HPDE6-E6E7 (cell line): Measurements from ENCODE around the gene WWOX.
"Not testable (repeated sequence)": the region's sequence is repeated elsewhere in the genome, so short reads cannot be mapped to it uniquely, and the experiment has no call there.

Experiments
- DNase-seq: peaks from one replicate; pipeline ENCODE4 v3.0.0; 2011; ENCODE audit warnings: missing footprints; ENCODE audit errors: extremely low spot score

The WWOX gene

DNA sequence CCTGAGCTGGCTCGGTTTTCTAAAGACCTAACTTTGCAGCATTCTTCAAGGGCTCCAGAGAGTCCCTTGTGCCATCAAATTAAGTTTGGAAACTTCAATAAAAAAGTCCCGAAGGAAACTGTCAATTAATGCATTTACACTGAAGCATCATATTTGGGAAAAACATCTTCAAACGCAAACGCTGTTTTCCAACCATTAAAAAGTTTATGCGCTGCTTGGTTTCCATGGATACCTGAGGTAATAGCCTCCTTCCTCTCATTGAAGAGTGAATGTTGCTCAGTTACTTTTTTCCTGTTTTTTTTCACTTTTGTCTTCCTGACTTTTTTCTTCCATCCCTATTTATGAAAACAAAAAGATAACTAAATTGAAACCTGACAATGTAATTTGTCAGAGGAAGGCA is 1102.0 kb downstream of the WWOX start:
- DNase-seq = no peak

DNA sequence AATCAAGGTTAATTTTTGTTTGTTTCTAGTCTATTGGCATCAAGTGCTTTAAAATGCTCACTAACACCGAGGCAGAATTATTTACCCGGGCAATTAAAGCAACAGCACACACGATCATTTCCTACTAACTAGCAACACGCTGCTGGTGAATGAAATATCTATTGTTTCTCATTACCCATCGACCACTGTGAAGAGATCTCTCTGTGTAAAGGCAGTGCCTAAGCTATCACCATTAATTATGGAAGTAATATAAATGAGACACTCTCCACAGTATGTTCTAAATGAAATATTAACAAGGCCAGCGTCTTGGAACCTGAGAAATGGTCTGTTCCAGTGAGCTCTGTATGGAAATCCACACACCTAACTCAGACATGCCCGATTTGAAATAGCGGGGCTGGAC is 1103.5 kb downstream of the WWOX start:
- DNase-seq = no peak

DNA sequence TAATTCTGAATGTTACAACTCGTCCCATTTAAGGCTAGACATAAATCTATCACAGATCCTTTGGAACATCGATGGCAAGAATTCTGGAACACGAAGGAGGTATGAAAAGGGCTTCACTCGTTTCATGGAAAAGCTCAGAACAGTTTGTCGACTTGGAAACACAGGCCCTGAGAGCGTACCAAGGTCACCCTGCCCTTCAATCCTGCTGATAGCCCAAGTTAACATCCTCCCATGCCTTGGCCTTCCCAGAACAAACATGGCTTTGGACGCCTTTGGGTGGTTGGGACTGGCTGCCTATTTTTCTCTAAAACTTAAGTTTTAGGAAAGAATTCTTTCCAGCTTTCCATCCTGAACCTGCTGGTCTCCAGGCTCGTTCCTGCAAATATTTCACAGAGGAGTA is 1105.0 kb downstream of the WWOX start:
- no peak for DNase-seq

DNA sequence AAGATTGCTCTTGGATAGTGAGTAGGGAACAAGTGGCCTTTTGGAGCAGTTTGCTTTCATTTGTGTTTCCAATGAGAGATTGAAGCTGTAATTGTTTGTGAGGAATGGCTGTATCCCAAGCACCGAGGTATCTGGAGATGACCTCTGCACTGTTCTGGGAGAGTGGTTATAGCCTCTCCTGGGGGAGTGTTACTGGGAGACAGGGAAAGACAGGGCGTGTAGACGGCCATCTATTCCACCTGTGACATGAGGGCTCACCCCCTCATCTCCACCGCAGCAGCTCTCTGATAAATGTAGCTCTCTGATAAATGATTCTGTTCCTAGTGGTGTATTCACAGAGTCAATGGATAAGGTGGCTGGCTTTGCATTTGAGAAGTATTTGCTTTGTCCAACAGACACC is 1107.4 kb downstream of the WWOX start:
- no peak for DNase-seq

DNA sequence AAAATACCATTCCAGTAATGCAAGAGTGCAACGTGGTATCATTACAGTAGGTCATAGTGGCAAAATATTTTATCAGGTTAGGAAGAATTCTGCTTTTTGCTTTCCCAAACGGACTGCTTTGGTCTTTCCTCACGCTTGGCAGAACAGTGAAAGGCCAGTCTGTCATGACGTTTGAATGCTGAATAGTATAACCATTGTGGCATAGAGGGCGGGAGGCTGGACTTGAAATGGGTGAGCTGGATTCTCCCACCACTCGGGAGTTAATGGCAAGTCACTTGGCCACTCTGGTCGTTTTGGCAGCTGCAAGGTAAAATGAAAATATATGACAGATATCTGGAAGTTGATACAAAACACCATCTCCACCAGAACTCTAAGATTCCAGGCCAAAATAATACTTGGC is 1109.9 kb downstream of the WWOX start:
- DNase-seq = no peak

DNA sequence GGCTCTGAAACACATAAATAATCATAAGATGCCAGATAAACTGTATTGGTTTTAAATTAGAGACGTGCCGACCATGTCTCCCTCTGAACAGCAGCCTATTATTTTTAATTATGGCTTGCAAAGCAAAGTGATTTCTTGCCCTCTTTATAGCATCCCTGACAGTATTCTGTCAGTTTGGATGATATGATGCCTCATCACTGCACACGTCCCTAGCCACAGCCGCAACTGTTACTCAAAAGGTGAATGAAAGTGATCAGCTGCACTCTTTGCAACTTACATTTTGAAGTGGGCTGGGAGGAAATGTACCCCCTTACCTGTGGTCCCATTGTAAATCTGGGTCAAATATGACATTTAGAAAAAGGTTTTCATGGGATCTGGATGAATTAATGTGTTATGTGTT is 1111.2 kb downstream of the WWOX start:
- no peak for DNase-seq

DNA sequence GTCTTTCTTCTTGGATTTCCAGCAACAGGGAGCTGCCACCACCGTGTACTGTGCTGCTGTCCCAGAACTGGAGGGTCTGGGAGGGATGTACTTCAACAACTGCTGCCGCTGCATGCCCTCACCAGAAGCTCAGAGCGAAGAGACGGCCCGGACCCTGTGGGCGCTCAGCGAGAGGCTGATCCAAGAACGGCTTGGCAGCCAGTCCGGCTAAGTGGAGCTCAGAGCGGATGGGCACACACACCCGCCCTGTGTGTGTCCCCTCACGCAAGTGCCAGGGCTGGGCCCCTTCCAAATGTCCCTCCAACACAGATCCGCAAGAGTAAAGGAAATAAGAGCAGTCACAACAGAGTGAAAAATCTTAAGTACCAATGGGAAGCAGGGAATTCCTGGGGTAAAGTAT is 1112.1 kb downstream of the WWOX start:
- no peak for DNase-seq

DNA sequence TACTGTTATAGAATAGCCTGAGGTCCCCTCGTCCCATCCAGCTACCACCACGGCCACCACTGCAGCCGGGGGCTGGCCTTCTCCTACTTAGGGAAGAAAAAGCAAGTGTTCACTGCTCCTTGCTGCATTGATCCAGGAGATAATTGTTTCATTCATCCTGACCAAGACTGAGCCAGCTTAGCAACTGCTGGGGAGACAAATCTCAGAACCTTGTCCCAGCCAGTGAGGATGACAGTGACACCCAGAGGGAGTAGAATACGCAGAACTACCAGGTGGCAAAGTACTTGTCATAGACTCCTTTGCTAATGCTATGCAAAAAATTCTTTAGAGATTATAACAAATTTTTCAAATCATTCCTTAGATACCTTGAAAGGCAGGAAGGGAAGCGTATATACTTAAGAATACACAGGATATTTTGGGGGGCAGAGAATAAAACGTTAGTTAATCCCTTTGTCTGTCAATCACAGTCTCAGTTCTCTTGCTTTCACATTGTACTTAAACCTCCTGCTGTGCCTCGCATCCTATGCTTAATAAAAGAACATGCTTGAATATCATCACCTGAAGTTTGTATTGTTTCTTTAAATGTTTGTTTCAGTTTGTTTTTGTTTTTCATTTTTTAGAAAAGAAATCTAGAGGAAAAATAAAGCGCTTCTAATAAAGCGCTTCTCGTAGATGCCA is 1112.8 kb downstream of the WWOX start:
- DNase-seq = no peak

DNA sequence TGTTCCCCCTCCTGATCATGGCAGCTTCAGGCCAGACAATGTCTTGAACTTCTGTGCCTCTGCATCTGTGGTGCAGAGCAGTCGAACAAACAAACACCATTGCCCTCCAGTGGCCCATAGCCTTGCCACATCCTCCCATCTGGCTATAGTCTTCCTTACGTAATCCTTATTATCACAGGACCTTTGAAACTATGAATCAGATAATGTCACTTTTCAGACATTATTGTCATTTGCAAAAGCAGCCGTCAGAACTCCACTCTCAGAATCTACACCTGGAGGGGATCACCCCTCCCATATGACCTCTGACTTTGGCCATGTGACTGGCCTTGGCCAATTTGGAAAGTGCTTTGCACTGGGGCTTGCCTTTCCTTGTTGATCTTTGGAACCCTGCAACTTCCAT is 1113.8 kb downstream of the WWOX start:
- no peak for DNase-seq

DNA sequence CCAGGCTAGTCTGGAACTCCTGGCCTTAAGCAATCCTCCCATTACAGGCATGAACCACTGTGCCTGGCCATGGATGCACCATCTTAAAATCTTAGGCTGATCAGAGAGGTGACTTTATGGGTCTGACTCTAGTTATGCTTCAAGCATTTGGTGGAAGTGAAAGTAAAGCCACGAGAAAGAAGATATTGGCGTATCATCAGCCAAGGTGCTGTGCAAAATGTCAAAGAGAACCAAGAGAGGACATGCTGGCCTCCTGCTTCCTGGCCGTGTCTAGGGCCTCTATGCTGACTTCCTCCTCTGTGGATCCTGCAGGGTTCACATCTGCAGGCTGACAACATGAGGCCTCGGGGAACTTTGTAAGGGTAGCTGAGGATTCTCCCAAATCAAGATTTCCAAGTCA is 1115.8 kb downstream of the WWOX start:
- DNase-seq = no peak

DNA sequence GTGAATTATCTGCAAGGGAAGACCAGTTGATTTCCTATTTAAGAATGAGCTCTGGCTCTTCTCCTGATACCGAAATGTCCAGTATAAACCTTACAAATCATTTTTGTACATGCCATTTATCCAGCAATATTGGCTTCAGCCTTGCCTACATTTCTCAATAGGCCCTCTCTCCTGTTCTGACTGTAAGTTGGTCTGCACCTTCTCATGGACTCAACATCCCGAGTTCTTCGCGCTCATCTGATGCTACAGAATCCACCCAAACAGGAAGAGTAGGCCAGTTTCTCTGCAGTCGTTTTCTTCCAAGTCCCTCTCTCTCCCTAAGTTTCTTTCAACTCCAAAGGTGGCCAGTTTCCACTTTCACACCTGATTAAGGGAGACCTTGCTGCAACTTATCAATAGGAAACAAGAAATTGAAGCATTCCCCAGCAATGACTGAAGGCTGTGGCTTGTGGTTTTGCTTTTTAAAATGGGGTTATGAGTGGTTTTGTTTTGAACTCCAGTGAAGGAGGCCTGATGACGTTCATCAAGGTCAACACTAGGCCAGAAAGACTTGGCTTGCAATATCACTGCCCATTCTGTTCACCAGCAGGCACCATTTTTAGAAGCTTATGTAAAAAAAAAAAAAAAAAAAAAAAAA is 1118.0 kb downstream of the WWOX start:
- no peak for DNase-seq

DNA sequence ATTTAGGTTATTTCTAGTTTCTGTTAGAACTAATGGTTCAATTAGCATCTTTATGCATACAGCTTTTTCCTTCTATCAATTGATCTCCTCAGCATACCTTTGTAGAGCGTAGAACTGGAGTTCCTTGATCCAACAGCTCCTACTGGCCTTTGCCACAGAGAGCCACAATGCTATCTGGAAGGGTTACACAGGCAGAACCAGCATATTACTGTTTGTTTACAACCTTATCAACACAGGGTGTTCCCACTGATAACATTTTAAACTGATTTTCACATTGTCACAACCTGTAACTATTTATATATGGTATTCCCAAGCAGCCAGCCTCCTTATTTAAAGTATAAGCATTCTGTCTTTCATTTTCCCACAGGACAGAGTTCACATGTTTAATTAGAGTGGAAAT is 1118.9 kb downstream of the WWOX start:
- DNase-seq = no peak

DNA sequence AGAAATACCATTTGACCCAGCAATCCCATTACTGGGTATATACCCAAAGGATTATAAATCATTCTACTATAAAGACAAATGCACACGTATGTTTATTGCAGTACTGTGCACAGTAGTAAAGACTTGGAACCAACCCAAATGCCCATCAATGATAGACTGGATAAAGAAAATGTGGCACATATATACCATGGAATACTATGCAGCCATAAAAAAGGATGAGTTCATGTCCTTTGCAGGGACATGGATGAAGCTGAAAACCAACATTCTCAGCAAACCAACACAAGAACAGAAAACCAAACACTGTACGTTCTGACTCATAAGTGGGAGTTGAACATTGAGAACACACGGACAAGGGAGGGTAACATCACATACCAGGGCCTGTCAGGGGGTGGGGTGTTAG is 1126.5 kb downstream of the WWOX start:
- not testable (repeated sequence) for DNase-seq

DNA sequence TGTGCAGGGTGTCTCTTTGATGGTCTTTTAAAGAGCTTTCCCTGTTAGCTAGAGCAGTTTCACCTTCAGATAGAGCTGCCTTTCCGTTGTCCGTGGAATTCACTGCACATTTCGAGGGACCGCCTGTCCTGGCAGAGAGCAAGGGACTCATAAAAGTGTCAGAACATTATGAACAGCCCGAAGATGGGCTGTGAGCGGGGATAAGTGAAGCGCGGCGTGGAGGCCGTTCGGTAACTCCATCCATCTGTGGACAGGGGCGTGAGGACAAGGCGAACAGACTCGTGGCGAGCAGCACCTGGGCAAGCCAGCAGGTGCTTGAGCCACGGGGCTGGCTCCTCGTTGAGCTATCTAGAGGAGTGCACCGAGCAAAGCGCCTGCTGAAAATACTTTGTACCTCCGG is 1129.9 kb downstream of the WWOX start:
- DNase-seq = no peak

DNA sequence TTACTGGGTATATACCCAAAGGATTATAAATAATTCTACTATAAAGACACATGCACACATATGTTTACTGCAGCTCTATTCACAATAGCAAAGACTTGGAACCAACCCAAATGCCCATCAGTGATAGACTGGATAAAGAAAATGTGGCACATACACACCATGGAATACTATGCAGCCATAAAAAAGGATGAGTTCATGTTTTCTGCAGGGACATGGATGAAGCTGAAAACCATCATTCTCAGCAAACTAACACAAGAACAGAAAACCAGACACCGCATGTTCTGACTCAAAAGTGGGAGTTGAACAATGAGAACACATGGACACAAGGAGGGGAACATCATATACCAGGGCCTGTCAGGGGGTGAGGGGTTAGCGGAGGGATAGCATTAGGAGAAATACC is 1146.2 kb downstream of the WWOX start:
- not testable (repeated sequence) for DNase-seq

DNA sequence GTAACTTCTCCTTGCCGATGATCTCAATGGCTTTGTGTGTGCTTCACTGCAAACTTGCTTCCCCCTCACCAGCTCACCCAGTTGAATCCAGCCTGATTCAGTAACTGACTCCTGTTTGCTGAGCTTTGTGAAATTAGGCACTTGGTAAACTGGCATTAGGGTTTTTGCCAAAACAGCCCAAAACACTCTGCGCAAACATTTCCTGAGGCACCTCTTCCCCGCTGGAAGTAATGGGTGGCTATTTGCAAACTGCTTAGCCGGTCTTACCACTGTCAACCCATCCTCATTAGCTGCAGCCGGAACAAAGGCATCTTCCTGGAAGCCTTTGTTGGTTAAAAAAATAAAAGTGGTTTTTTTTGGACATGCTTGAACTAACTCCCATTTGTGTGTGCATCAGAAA is 1147.9 kb downstream of the WWOX start:
- no peak for DNase-seq

DNA sequence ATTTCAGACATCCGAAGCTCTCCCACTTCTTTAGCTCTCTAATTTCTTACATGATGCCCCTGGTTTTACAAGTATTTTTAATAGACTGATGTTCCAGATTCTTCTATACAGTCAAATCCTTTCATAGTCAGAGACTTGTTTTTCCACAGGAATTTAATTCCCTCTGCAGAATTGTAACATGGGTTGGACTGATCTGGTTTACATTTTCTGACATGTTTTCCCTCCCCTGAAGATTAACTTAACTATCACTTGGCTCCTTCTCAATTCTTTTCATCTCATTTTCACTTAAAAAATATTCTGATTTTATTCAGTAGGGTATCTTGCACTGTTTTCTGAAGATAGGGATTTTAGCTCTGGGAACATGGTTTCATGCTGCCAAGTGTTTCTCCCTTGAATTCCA is 1148.9 kb downstream of the WWOX start:
- no peak for DNase-seq

DNA sequence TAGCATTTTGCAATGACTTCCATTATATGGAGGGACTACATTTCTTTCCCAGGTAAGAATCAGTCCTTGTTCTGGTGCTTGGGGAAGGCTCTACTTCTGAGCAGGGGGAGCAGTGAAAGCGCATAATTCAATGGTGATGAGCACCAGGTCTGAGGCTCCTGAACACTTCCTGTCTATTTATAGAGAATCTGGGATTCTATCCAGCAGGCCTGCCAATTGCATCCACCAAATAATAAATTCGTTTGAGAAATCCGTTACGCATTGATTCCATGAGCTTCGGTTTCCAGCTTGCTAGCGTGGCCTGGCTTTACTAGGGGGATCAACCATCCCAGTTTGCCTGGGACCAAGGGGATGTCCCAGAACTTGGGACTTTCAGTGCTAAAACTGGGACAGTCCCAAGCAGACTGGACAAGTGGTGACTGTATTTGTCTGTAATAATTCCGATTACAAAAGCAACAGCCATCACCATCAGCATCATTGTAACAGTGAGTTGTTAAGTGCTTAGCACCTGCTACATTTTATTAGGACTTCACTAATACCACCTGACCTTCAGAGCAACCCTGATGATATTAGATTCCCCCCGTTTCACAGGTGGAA is 1151.1 kb downstream of the WWOX start:
- no peak for DNase-seq

DNA sequence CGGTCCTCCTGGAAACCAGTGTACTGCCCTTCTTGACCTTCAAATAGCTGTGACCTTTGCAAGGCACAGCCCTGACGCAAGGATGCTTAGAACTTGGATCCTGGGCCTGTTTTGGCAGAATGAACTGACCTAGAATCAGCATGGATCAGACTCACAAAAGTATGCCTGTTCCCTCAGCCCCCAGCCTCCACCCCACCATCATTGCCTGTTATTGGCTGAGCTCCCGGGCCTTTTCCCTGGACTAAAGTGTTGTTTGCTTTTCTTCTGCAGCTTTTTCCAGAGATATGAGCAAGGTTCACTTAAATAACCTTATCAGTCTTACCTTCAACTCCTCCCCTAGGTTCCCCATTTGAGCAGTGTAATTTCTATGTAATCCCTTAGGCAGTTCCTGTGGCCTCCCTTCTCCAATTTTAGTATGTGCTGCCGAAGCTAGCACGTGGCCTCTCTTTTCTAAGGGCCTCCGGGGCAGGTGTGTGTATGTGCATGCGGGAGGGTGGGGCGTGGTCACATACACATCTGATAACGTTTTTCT is 1153.7 kb downstream of the WWOX start:
- no peak for DNase-seq

DNA sequence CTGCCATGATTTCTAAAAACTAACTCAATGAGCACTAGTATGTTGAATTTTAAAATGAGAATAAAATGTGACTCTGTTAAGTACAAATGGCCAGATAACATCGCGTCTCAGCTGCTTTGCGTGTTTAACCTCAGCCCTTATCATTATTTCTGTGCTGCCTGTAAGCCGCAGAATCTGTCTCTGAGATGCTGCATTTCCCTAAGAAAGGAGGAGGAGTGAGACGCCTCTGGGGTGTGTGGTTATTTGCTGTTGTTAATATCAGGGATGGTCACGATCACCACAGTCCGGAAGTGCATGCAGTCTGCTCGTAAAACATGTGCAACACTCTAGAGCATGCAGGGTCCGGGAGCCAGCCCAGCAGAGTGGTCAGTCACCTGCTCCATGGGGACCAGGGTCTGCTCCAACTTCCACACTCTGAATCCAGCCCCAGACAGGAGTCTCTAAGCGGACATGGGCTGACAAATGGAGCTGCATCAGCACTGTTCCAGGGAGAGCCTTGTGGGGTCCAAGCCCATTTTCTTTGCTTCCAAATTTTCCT is 1158.6 kb downstream of the WWOX start:
- DNase-seq = no peak

DNA sequence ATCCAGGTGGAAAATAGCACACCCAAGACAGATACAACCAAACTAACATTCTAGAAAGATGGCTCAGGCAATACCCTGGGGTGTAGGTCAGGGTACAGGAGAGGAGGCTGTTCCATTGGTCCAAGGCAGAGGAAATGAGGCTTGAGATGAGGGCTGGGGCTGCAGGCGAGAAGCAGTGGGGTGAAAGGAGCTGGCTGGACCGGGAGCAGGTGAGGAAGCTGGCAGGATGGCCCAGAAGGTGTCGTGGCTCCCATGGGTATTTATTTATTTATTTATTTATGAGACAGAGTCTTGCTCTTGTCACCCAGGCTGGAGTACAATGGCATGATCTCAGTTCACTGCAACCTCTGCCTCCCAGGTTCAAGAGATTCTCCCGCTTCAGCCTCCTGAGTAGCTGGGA is 1161.4 kb downstream of the WWOX start:
- not testable (repeated sequence) for DNase-seq

DNA sequence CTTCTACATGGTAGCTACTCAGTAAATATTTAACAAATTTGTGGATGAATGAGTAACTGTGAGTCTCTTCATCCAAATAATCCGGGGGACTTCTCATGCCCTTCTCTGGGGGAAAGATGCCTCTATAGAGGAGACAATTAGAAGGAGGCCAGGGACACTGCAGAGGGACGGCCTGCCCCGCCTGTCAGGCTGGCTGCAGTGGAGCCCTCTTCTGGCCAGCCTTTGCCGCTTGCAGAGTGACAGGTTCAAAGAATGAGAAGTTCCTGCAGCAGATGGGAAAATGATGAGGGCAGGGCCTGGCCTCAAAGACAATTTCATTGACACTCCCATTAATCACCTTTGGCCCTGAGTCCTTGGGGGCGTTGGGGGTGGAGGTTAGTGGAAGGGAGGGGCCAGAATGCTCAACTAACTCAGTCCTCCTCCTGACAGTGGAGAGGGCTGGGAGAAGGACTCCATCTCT is 1162.1 kb downstream of the WWOX start:
- DNase-seq = no peak
